Medulla oblongata (tissue), 1 donor: ENCODE measurements around the gene CMSS1.

Experiments used
- DNase-seq: peaks from one replicate; pipeline ENCODE4 v3.0.0-alpha.2; 2015; ENCODE audit errors: extremely low spot score

Gene CMSS1

GRCh38 chr3:99960123-99960878 lies 142.6 kb downstream of the CMSS1 start:
- DNase-seq: no peak

GRCh38 chr3:99960941-99961340 lies 143.3 kb downstream of the CMSS1 start:
- no peak for DNase-seq

- DNase-seq: no peak
Observed at GRCh38 chr3:99961756-99962515, 144.3 kb downstream of the CMSS1 start.

GRCh38 chr3:99962703-99963102 lies 145.0 kb downstream of the CMSS1 start:
- DNase-seq: no peak

- no peak for DNase-seq
Observed at GRCh38 chr3:99965077-99965476, 147.4 kb downstream of the CMSS1 start.

- no peak for DNase-seq
Observed at GRCh38 chr3:99965681-99966408, 148.2 kb downstream of the CMSS1 start.

- no peak for DNase-seq
Observed at GRCh38 chr3:99966662-99967416, 149.2 kb downstream of the CMSS1 start.

GRCh38 chr3:99967796-99968195 lies 150.1 kb downstream of the CMSS1 start:
- DNase-seq: no peak

- no peak for DNase-seq
Observed at GRCh38 chr3:99969136-99969535, 151.5 kb downstream of the CMSS1 start.

GRCh38 chr3:99970198-99970597 lies 152.5 kb downstream of the CMSS1 start:
- no peak for DNase-seq

GRCh38 chr3:99971761-99972160 lies 154.1 kb downstream of the CMSS1 start:
- DNase-seq: no peak

GRCh38 chr3:99972380-99973104 lies 154.9 kb downstream of the CMSS1 start:
- no peak for DNase-seq

GRCh38 chr3:99974989-99975388 lies 157.3 kb downstream of the CMSS1 start:
- no peak for DNase-seq

GRCh38 chr3:99976584-99976983 lies 158.9 kb downstream of the CMSS1 start:
- no peak for DNase-seq

GRCh38 chr3:99978221-99978620 lies 160.6 kb downstream of the CMSS1 start:
- DNase-seq: no peak

GRCh38 chr3:99980606-99981005 lies 162.9 kb downstream of the CMSS1 start:
- no peak for DNase-seq

- DNase-seq: no peak
Observed at GRCh38 chr3:99981138-99981537, 163.5 kb downstream of the CMSS1 start.

GRCh38 chr3:99982650-99983049 lies 165.0 kb downstream of the CMSS1 start:
- no peak for DNase-seq

GRCh38 chr3:99984139-99984538 lies 166.5 kb downstream of the CMSS1 start:
- no peak for DNase-seq

- DNase-seq: no peak
Observed at GRCh38 chr3:99984668-99985067, 167.0 kb downstream of the CMSS1 start.

- DNase-seq: no peak
Observed at GRCh38 chr3:99990179-99990578, 172.5 kb downstream of the CMSS1 start.
